ENCODE results near the gene TMEM270. TPM values are rescaled to one million over a fixed set of nuclear protein-coding genes. Genes with fewer than 3 reads are reported as not detected.

The TMEM270 gene
- polyA plus RNA-seq, 1 donor, result 0.10 TPM

DNA sequence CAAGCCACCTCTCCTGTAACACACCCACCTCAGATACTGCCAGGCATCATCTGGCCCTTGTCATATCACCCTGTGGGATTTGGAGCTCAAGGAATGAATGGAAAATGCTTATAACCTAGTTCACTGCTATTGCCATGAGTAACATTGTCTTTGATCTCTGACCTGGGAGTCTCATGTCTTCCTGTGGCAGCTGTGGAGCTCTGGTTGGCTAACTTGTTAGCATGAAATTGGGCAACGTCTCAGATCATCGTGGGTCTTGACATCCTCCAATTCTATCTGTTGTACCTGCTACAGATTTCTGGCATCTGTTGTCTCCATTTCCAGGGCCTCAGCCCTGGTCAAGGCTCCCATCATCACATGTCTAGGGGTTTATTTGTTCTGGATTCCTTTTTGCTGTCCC, 2.2 kb upstream of the TMEM270 start:
- H3K36me3 ChIP-seq (ENCODE audit: control insufficient read depth, insufficient read depth, low read length), result no peaks in the 10 kb centered on the region
- no CpG with 5 or more reads among the region's 2 CpGs for WGBS (ENCODE audit: insufficient coverage, low lambda C conversion rate)
- peaks cover 5% of the 10 kb centered on the region for H3K4me1 ChIP-seq (ENCODE audit: control insufficient read depth, insufficient read depth, low read length)
- H3K27ac ChIP-seq (ENCODE audit: low read length), result no peak overlapping the region
- no peaks in the 10 kb centered on the region for H3K27me3 ChIP-seq (ENCODE audit: control insufficient read depth, insufficient read depth, low read length)
- H3K4me3 ChIP-seq (ENCODE audit: low read length), result no peak overlapping the region
- no peak for DNase-seq
- H3K9me3 ChIP-seq (ENCODE audit: control insufficient read depth, low read depth, low read length), result peaks cover 9% of the 10 kb centered on the region

DNA sequence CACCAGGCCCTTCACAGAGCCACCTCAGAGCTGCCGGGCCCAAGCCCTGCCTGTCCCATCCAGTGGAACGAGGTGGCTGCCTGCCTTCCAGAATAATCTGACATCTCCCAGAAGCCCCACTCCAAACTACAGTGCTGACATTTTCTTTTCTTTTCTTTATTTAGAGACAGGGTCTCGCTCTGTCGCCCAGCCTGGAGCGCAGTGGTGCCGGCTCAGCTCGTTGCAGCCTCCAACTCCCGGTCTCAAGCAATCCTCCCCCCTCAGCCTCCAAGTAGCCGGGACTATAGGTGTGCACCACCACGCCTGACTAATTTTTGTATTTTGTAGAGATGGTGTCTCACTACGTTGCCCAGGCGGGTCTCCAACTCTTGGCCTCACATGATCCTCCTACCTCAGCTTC, 346 bp downstream of the TMEM270 start:
- DNase-seq, result no peak
- no peak overlapping the region for H3K4me3 ChIP-seq (ENCODE audit: low read length)
- WGBS (ENCODE audit: insufficient coverage, low lambda C conversion rate), result no CpG with 5 or more reads among the region's 12 CpGs

DNA sequence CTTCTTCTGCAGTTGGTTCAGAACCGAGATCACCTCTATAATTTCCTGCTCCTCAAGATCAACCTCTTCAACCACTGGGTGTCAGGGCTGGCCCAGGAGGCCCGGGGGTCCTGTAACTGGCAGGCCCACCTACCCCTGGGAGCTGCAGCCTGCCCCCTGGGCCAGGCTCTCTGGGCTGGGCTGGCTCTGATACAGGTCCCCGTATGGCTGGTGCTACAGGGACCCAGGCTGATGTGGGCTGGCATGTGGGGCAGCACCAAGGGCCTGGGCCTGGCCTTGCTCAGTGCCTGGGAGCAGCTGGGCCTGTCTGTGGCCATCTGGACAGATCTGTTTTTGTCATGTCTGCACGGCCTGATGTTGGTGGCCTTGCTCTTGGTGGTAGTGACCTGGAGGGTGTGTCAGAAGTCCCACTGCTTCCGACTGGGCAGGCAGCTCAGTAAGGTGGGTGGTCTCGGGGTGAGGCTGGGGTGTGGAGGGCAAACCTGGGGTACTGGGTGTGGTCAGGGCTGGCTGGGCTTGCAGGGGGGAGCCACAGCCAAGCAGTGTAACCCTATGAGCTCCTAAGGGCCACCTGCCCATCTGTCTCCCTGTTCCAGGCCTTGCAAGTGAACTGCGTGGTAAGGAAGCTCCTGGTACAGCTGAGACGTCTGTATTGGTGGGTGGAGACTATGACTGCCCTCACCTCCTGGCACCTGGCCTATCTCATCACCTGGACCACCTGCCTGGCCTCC, 4.2 kb downstream of the TMEM270 start:
- no CpG with 5 or more reads among the region's 8 CpGs for WGBS (ENCODE audit: insufficient coverage, low lambda C conversion rate)
- no peak overlapping the region for H3K27ac ChIP-seq (ENCODE audit: low read length)
- DNase-seq, result no peak
- H3K36me3 ChIP-seq (ENCODE audit: control insufficient read depth, insufficient read depth, low read length), result no peaks in the 10 kb centered on the region
- H3K27me3 ChIP-seq (ENCODE audit: control insufficient read depth, insufficient read depth, low read length), result no peaks in the 10 kb centered on the region
- no peaks in the 10 kb centered on the region for H3K9me3 ChIP-seq (ENCODE audit: control insufficient read depth, low read depth, low read length)
- no peak overlapping the region for H3K4me3 ChIP-seq (ENCODE audit: low read length)
- peaks cover 13% of the 10 kb centered on the region for H3K4me1 ChIP-seq (ENCODE audit: control insufficient read depth, insufficient read depth, low read length)

More for the DNA sequence above, 346 bp downstream of the TMEM270 start:
- H3K36me3 ChIP-seq (ENCODE audit: control insufficient read depth, insufficient read depth, low read length), result no peaks in the 10 kb centered on the region
- no peak overlapping the region for H3K27ac ChIP-seq (ENCODE audit: low read length)
- peaks cover 5% of the 10 kb centered on the region for H3K4me1 ChIP-seq (ENCODE audit: control insufficient read depth, insufficient read depth, low read length)
- H3K27me3 ChIP-seq (ENCODE audit: control insufficient read depth, insufficient read depth, low read length), result no peaks in the 10 kb centered on the region
- peaks cover 9% of the 10 kb centered on the region for H3K9me3 ChIP-seq (ENCODE audit: control insufficient read depth, low read depth, low read length)

DNA sequence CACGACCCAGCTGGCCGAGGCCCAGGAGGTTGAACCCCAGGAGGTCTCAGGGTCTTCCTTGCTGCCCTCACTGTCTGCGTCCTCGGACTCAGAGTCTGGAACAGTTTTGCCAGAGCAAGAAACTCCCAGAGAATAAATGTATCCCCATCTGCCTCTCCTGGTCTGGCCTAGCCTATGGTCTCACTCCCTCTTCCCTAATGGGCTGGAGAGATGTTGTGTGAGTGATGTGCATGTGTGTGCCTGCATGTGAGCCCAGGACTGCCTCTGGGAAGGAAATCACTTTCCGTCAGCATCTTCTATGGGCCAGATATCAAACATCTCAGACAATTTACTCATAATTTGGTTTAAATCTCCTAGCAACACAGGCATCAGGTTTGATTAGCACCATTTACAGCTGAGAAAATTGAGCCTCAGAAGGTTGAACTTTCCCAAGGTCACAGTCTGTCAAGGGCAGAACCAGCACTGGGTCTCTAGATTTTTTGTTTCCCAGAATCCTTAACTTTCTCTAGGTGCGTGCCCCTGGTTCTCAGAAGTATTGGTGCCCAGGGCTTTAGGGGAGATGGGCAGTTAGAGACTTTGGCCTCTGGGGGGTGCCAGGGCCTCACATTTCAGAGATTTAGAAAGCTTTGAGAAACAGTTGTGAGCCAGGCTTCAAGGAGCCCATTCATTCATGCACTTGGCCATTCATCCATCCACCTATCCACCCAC, 4.9 kb downstream of the TMEM270 start:
- no peaks in the 10 kb centered on the region for H3K27me3 ChIP-seq (ENCODE audit: control insufficient read depth, insufficient read depth, low read length)
- no peak for DNase-seq
- WGBS (ENCODE audit: insufficient coverage, low lambda C conversion rate), result no CpG with 5 or more reads among the region's 6 CpGs
- H3K9me3 ChIP-seq (ENCODE audit: control insufficient read depth, low read depth, low read length), result no peaks in the 10 kb centered on the region
- no peak overlapping the region for H3K27ac ChIP-seq (ENCODE audit: low read length)
- H3K4me1 ChIP-seq (ENCODE audit: control insufficient read depth, insufficient read depth, low read length), result peaks cover 21% of the 10 kb centered on the region
- H3K36me3 ChIP-seq (ENCODE audit: control insufficient read depth, insufficient read depth, low read length), result no peaks in the 10 kb centered on the region
- no peak overlapping the region for H3K4me3 ChIP-seq (ENCODE audit: low read length)

DNA sequence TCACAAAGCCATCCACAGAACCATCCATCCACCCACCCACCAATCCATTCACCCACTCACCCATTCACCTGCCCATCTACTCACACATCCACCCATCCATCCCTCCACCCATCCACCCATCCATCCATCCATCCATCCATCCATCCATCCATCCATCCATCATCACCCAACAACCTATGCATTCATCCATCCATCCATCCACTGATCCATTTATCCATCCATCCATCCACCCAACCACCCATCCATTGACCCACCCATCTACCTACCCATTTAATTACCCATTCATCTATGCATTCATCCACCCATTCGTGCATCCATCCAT, 5.4 kb downstream of the TMEM270 start:
- WGBS (ENCODE audit: insufficient coverage, low lambda C conversion rate), result 100% methylated on average over 1 of the region's 1 CpG
- Histone ChIP-seq H3K4me3 (ENCODE audit: low read length) (no peak overlapping the region), H3K27me3 (ENCODE audit: control insufficient read depth, insufficient read depth, low read length) (no peaks in the 10 kb centered on the region), H3K27ac (ENCODE audit: low read length) (no peak overlapping the region), H3K36me3 (ENCODE audit: control insufficient read depth, insufficient read depth, low read length) (no peaks in the 10 kb centered on the region), H3K9me3 (ENCODE audit: control insufficient read depth, low read depth, low read length) (no peaks in the 10 kb centered on the region), H3K4me1 (ENCODE audit: control insufficient read depth, insufficient read depth, low read length) (peaks cover 26% of the 10 kb centered on the region)
- no peak for DNase-seq

DNA sequence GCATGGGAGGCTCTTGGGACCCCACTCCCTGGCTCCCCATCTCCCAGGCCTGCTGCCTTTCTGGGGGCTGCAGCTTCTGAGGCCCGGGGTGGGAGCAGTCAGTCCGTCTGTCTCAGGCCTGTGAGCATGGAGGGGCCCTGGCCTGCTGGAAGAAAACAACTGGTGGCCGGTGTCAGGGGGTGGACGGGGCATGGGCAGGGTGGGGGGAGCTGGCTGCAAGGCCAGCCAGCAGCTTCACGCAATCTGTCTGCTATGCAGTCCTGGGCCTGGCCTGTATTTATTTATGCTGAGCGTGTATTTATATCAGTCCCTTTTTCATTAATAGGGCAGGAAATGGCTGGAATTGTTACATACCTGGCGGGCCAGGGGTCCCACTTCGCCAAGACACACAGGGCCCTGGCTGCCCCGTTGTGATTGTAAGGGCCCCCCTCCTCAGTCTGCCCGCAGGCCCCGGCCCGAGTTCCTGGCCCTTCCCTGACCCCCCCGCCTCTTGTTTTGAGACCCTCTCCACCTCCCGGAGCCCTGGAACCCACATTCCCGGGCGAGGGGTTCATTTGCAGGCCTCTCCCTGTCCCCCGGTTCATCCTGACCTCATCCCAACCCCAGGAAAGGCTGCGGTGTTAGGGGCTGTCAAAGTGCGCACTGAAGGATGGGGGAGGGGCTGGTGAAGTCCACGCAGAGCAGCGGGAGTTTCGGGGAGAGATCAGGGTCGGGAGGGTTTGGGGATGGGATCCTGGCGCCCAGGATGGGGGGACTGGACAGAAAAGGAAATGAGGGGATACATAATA, 8.2 kb downstream of the TMEM270 start:
- no peaks in the 10 kb centered on the region for H3K36me3 ChIP-seq (ENCODE audit: control insufficient read depth, insufficient read depth, low read length)
- no peaks in the 10 kb centered on the region for H3K9me3 ChIP-seq (ENCODE audit: control insufficient read depth, low read depth, low read length)
- peak in 1 of 2 donors; percentile 2 for DNase-seq
- no peak overlapping the region for H3K27ac ChIP-seq (ENCODE audit: low read length)
- H3K27me3 ChIP-seq (ENCODE audit: control insufficient read depth, insufficient read depth, low read length), result no peaks in the 10 kb centered on the region
- no CpG with 5 or more reads among the region's 24 CpGs for WGBS (ENCODE audit: insufficient coverage, low lambda C conversion rate)
- H3K4me1 ChIP-seq (ENCODE audit: control insufficient read depth, insufficient read depth, low read length), result peaks cover 34% of the 10 kb centered on the region
- H3K4me3 ChIP-seq (ENCODE audit: low read length), result no peak overlapping the region

DNA sequence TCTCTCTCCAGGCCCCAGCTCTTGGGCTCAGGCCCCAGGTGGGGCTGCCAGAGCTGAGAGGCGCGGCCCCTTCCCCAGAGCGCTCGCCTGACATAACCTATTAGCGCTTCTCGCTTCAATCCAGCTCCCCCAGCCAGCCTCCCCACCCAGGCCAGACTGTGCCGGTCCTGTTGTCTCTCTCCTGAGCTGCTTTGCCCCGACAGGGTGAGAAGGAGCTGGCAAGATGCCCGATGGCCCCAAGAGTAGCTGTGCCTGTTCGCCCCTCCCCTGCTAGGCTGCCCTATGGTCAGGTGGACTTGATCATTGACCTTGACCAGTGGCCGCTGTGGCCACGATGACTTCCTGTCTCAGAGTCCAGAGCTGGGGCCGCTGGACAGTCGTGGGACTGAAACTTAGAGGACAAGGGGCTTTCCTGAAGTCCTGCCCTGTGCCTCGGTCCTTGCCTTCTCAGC, 9.1 kb downstream of the TMEM270 start:
- DNase-seq, result peak; percentile 53 to 73
- Histone ChIP-seq H3K36me3 (ENCODE audit: control insufficient read depth, insufficient read depth, low read length) (no peaks in the 10 kb centered on the region), H3K9me3 (ENCODE audit: control insufficient read depth, low read depth, low read length) (no peaks in the 10 kb centered on the region), H3K27me3 (ENCODE audit: control insufficient read depth, insufficient read depth, low read length) (no peaks in the 10 kb centered on the region), H3K4me3 (ENCODE audit: low read length) (no peak overlapping the region), H3K4me1 (ENCODE audit: control insufficient read depth, insufficient read depth, low read length) (peaks cover 34% of the 10 kb centered on the region), H3K27ac (ENCODE audit: low read length) (no peak overlapping the region)
- no CpG with 5 or more reads among the region's 15 CpGs for WGBS (ENCODE audit: insufficient coverage, low lambda C conversion rate)

DNA sequence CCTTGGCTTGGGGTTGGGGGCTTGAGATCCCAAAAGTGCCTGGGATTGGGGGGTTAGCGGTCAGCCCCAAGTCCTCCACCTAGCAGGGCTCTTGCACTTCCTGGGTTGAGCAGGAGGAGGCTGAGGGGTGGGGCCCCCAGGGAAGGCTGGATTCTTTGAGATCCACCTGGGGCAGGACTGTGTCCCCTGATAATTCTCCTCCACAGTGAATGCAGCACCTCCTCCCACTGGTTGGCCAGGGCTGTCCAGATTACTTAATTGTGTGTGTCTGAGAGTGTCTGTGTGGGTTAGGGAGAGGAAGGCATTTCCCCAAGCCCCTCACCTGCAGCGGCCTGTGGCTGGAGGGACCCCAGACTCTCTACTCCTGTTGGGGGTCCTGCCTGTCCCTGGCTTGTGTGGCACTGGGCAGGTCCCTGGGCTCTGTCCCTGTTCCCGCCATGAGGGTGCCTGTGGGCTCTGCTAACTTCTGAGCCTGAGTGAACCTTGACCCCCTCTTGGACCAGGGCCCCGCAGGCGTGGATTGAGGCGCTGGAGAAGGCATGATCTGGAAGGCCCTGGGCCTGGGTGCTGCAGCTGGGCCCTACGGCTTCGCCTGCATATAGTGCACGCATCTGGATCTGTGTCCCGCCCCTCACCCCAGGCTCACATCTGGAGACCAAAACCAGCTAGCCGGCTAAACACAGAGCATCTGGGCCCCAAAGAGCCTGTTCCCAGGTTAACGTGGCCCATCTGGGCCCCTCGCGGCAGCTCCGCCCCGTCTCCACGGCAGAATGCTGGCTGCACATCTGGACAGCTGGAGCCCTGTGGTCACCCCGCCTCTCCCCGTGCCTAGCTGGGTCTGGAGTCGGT, 10.4 kb downstream of the TMEM270 start:
- peak; percentile 54 to 79 for DNase-seq
- Histone ChIP-seq H3K27me3 (ENCODE audit: control insufficient read depth, insufficient read depth, low read length) (no peaks in the 10 kb centered on the region), H3K36me3 (ENCODE audit: control insufficient read depth, insufficient read depth, low read length) (no peaks in the 10 kb centered on the region), H3K9me3 (ENCODE audit: control insufficient read depth, low read depth, low read length) (no peaks in the 10 kb centered on the region), H3K4me3 (ENCODE audit: low read length) (no peak overlapping the region), H3K27ac (ENCODE audit: low read length) (peak overlapping the region; percentile 69), H3K4me1 (ENCODE audit: control insufficient read depth, insufficient read depth, low read length) (peaks cover 34% of the 10 kb centered on the region)
- WGBS (ENCODE audit: insufficient coverage, low lambda C conversion rate), result no CpG with 5 or more reads among the region's 20 CpGs

DNA sequence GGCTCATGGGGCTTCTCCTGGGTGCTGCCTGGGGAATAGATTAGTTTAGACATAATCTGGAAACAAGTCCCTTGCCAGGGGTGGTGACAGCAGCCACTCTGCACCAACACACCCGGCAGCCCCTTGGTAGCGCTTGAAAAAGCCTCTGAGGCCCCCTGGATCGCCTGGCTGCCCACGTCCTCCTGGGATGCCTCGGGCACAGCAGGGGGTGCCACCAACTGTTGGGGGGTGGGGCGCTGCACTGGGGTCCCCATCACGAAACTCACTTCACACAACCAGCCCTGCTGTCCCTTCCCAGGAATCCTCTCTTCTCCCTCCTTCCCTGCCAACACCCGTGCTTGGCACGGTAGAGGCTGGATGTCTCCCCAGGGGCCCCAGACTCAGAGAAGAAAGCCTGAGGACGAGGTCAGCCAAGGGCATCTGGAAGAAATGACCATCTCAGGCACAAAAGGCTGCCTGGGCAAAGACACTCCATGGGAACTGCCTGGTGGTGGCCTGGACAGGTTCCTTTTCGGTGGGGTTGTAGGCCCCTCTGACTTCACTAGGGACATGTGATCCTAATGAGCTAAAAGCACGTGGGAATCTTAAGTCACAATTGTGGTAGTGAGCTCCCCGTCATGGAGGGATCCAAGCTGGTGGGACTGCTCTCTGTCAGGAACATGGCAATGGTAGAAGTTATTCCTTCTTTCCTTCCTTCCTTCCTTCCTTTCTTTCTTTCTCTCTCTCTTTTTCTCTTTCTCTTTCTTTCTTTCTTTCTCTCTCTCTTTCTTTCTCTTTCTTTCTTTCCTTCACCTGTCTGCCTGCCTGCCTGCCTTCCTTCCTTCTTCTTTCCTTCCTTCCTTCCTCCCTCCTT, 11.3 kb downstream of the TMEM270 start:
- Histone ChIP-seq H3K9me3 (ENCODE audit: control insufficient read depth, low read depth, low read length) (no peaks in the 10 kb centered on the region), H3K36me3 (ENCODE audit: control insufficient read depth, insufficient read depth, low read length) (no peaks in the 10 kb centered on the region), H3K27me3 (ENCODE audit: control insufficient read depth, insufficient read depth, low read length) (no peaks in the 10 kb centered on the region), H3K4me3 (ENCODE audit: low read length) (no peak overlapping the region), H3K27ac (ENCODE audit: low read length) (peak overlapping the region; percentile 69), H3K4me1 (ENCODE audit: control insufficient read depth, insufficient read depth, low read length) (peaks cover 34% of the 10 kb centered on the region)
- WGBS (ENCODE audit: insufficient coverage, low lambda C conversion rate), result no CpG with 5 or more reads among the region's 13 CpGs
- no peak for DNase-seq

All from large intestine (tissue), 3 donors.